ENCODE data around the gene DEAF1. TPM values are rescaled to one million over a fixed set of nuclear protein-coding genes. Genes with fewer than 3 reads are reported as not detected.

The DEAF1 gene
- total and polyA plus RNA-seq, 10 of the 15 experiments (the other 5 are each of a cell fraction or from before 2014, with no cell fraction given): 0.68 to 51.3 (median 25.9) TPM

- H3K27ac ChIP-seq (ENCODE audit: control insufficient read depth, insufficient read depth): peak overlapping the region; percentile 10; the same call in 1 of the 2 replicates
- H3K36me3 ChIP-seq (ENCODE audit: control insufficient read depth in 2 of 2, insufficient read depth in 2 of 2, low read length in 1 of 2): peaks cover 6 to 8% of the 10 kb centered on the region in 2 experiments; a peak in 3 of 4 replicates
- peak overlapping the region; percentile 65 for H3K4me3 ChIP-seq
- ChIA-PET RAD21 (ENCODE audit: unreplicated experiment) (interaction anchor here (1.7 to 8.1 kb wide), 2 partner anchors 27 to 33 kb away, joined by 5 to 112 read pairs; no protein-coding TSS in a partner anchor), CTCF (interaction anchor here (0.7 to 5.8 kb wide), 2 partner anchors 31 to 244 kb away, joined by 4 to 127 read pairs; no protein-coding TSS in a partner anchor), POLR2A (interaction anchor here (0.9 to 6.5 kb wide), 4 partner anchors 10 to 149 kb away, joined by 3 to 72 read pairs (median 4); partner anchors contain the start of genes IRF7, POLR2L and TSPAN4), SMC1A (ENCODE audit: uncharacterized antibody, unreplicated experiment) (interaction anchor here (0.9 to 1.3 kb wide), 2 partner anchors 29 to 31 kb away, joined by 3 to 4 read pairs; no protein-coding TSS in a partner anchor)
- no peaks in the 10 kb centered on the region for H3K27me3 ChIP-seq (replicated peaks in 1 of 2; ENCODE audit: control insufficient read depth in 2 of 2, insufficient read depth in 2 of 2, low read length in 1 of 2)
- peaks cover 24% of the 10 kb centered on the region for H3K4me1 ChIP-seq (ENCODE audit: control insufficient read depth, insufficient read depth, low read length)
- H3K79me2 ChIP-seq (ENCODE audit: control insufficient read depth, insufficient read depth, low read length): peaks cover 37% of the 10 kb centered on the region
- WGBS (ENCODE audit: insufficient coverage, insufficient replicate concordance, low lambda C conversion rate, missing lambda C conversion rate): 36% methylated on average over 13 of the region's 13 CpGs
- TF ChIP-seq SMAD5 (IDR thresholded peaks at IDR 0.05; ENCODE audit: low read depth) (no peak), EED (IDR thresholded peaks at IDR 0.05; ENCODE audit: low read depth) (peak; percentile 23; the same call in 1 of the 2 replicates)
- intact Hi-C loops (cut with micrococcal nuclease; ENCODE audit: unreplicated experiment): no loop called here
- FAIRE-seq: no peak
- H4K20me1 ChIP-seq (ENCODE audit: control insufficient read depth, insufficient read depth): no peaks in the 10 kb centered on the region; the same call in 1 of the 2 replicates
- peak overlapping the region; percentile 21 for H2AFZ ChIP-seq (ENCODE audit: control insufficient read depth, low read depth, low read length)
- in situ Hi-C loops (cut with MboI): no loop called here
- no peak for DNase-seq (ENCODE audit: low read depth, low spot score)
- peak overlapping the region; percentile 48 for H3K9ac ChIP-seq (ENCODE audit: control insufficient read depth, insufficient read depth, low read length)
- BruUV-seq (replicated peaks): no TSS peak
- peak overlapping the region; percentile 79 for H3K4me2 ChIP-seq (ENCODE audit: control insufficient read depth, insufficient read depth)
- ATAC-seq: no peak
- no peaks in the 10 kb centered on the region for H3K9me3 ChIP-seq (replicated peaks; ENCODE audit: control insufficient read depth, insufficient read depth, low read length)
Observed at GRCh38 chr11:693415-693831, 1.6 kb downstream of the DEAF1 start.

DNA sequence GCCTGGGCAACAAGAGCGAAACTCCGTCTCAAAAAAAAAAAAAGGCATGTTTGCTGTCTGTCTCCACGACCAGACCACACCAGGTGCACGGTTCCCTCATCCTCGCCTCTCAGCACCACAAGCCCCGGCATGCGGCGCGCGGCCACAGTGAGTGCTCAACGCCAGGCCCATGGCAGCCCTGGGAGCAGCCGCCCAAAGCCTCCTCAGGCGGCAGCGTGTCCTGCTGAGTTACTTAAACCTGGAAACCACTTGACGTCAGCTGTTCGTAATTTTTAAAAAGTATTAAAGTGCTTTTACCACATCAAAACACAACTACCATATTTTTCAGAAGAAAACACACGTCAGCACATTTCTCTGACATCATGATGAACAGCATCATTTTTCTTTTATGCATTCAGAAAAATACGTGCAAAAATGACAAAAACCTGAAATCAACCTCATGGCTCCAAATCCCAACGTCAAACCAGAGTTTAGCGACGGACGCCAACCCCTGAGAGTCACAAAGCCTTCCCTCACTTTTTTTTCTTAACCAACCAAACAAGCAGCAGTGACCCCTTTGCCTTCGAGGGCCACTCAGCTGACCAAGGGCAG lies 2.1 kb downstream of the DEAF1 start:
- Histone ChIP-seq H3K9ac (ENCODE audit: control insufficient read depth, insufficient read depth, low read length) (peak overlapping the region; percentile 48; the same call in 1 of the 2 replicates), H3K9me3 (replicated peaks; ENCODE audit: control insufficient read depth, insufficient read depth, low read length) (no peaks in the 10 kb centered on the region), H3K36me3 (ENCODE audit: control insufficient read depth in 2 of 2, insufficient read depth in 2 of 2, low read length in 1 of 2) (peaks cover 7 to 8% of the 10 kb centered on the region in 2 experiments; a peak in 3 of 4 replicates), H3K27me3 (replicated peaks in 1 of 2; ENCODE audit: control insufficient read depth in 2 of 2, insufficient read depth in 2 of 2, low read length in 1 of 2) (no peaks in the 10 kb centered on the region), H3K4me3 (peak overlapping the region; percentile 65), H3K4me2 (ENCODE audit: control insufficient read depth, insufficient read depth) (peak overlapping the region; percentile 79), H4K20me1 (ENCODE audit: control insufficient read depth, insufficient read depth) (no peaks in the 10 kb centered on the region; the same call in 1 of the 2 replicates), H3K79me2 (ENCODE audit: control insufficient read depth, insufficient read depth, low read length) (peaks cover 37% of the 10 kb centered on the region), H3K27ac (ENCODE audit: control insufficient read depth, insufficient read depth) (no peak overlapping the region), H2AFZ (ENCODE audit: control insufficient read depth, low read depth, low read length) (no peak overlapping the region), H3K4me1 (ENCODE audit: control insufficient read depth, insufficient read depth, low read length) (peaks cover 22% of the 10 kb centered on the region)
- in situ Hi-C loops (cut with MboI) (no loop called here), intact Hi-C loops (cut with micrococcal nuclease; ENCODE audit: unreplicated experiment) (no loop called here)
- DNase-seq (ENCODE audit: low read depth, low spot score) (peak; percentile 8), ATAC-seq (no peak), FAIRE-seq (no peak)
- POLR2A ChIA-PET: interaction anchor here (0.9 to 6.5 kb wide), 4 partner anchors 11 to 150 kb away, joined by 3 to 72 read pairs (median 4); partner anchors contain the start of genes IRF7, POLR2L and TSPAN4
- SMC1A ChIA-PET (ENCODE audit: uncharacterized antibody, unreplicated experiment): interaction anchor here (0.9 to 1.3 kb wide), 2 partner anchors 29 to 32 kb away, joined by 3 to 4 read pairs; no protein-coding TSS in a partner anchor
- WGBS (ENCODE audit: insufficient coverage, insufficient replicate concordance, low lambda C conversion rate, missing lambda C conversion rate): 93% methylated on average over 21 of the region's 23 CpGs
- RAD21 ChIA-PET (ENCODE audit: unreplicated experiment): interaction anchor here (0.7 to 8.1 kb wide), 3 partner anchors 28 to 79 kb away, joined by 4 to 112 read pairs (median 5); no protein-coding TSS in a partner anchor
- BruUV-seq (replicated peaks): TSS peak; percentile 71
- CTCF ChIA-PET: interaction anchor here (5.8 kb wide), 1 partner anchor 32 kb away, joined by 127 read pairs; no protein-coding TSS in a partner anchor
- TF ChIP-seq GABPA (IDR thresholded peaks at IDR 0.05; ENCODE audit: low read depth) (no peak), NR2C1 (IDR thresholded peaks at IDR 0.05) (no peak), IRF3 (IDR thresholded peaks at IDR 0.05) (no peak), POU2F2 (IDR thresholded peaks at IDR 0.05; ENCODE audit: borderline replicate concordance, low read depth, low read length) (no peak), JUNB (IDR thresholded peaks at IDR 0.05) (no peak), ZBTB40 (IDR thresholded peaks at IDR 0.05; ENCODE audit: borderline replicate concordance) (no peak), CBX5 (IDR thresholded peaks at IDR 0.05; ENCODE audit: low read depth) (no peak)

Data from GM12878 (cell line).